T-helper 2 cell treated with Interferon-gamma antibody and Interleukin-4, amounts not matched to agents 5 μg/mL and 100 μg/mL, for 36 hours (primary cell): ENCODE data around the gene GLI2.

ENCODE experiments used
- DNase-seq: peaks from one replicate; pipeline ENCODE4 v3.0.0; 2021; ENCODE audit warnings: low spot score
- H3K27ac Mint-ChIP-seq: one replicate; pipeline ENCODE4 v1.8.0; 2021; ENCODE audit warnings: mild to moderate bottlenecking, mixed read lengths
- H3K27me3 Mint-ChIP-seq: one replicate; pipeline ENCODE4 v1.8.0; 2021; ENCODE audit warnings: low read depth, mixed read lengths
- H3K36me3 Mint-ChIP-seq: one replicate; pipeline ENCODE4 v1.8.0; 2021; ENCODE audit warnings: low read depth, mixed read lengths
- H3K4me1 Mint-ChIP-seq: one replicate; pipeline ENCODE4 v1.8.0; 2021; ENCODE audit warnings: low read depth, mixed read lengths
- H3K4me3 Mint-ChIP-seq: one replicate; pipeline ENCODE4 v1.8.0; 2022; ENCODE audit warnings: mild to moderate bottlenecking, moderate library complexity, mixed read lengths
- H3K9me3 Mint-ChIP-seq: one replicate; pipeline ENCODE4 v1.8.0; 2021; ENCODE audit warnings: mixed read lengths

GLI2 gene

GRCh38 chr2:120737340-120738101, 1.9 kb downstream of the GLI2 start:
- H3K4me1 Mint-ChIP-seq: peaks cover 5% of the 10 kb centered on the region
- no peak for DNase-seq
- H3K36me3 Mint-ChIP-seq: no peaks in the 10 kb centered on the region
- H3K9me3 Mint-ChIP-seq: no peaks in the 10 kb centered on the region
- peaks cover 74% of the 10 kb centered on the region for H3K27me3 Mint-ChIP-seq
- no peak overlapping the region for H3K27ac Mint-ChIP-seq
- peak overlapping the region; percentile 36 for H3K4me3 Mint-ChIP-seq

- Mint-ChIP-seq H3K36me3 (no peaks in the 10 kb centered on the region), H3K4me3 (no peak overlapping the region), H3K27me3 (peaks cover 74% of the 10 kb centered on the region), H3K9me3 (no peaks in the 10 kb centered on the region), H3K27ac (no peak overlapping the region), H3K4me1 (no peaks in the 10 kb centered on the region)
- no peak for DNase-seq
These were observed 2.4 kb downstream of the GLI2 start for GRCh38 chr2:120738117-120738516.

GRCh38 chr2:120738786-120739437, 3.2 kb downstream of the GLI2 start:
- H3K27ac Mint-ChIP-seq: no peak overlapping the region
- no peaks in the 10 kb centered on the region for H3K36me3 Mint-ChIP-seq
- no peak overlapping the region for H3K4me3 Mint-ChIP-seq
- peaks cover 69% of the 10 kb centered on the region for H3K27me3 Mint-ChIP-seq
- no peaks in the 10 kb centered on the region for H3K9me3 Mint-ChIP-seq
- no peaks in the 10 kb centered on the region for H3K4me1 Mint-ChIP-seq
- DNase-seq: no peak

- no peaks in the 10 kb centered on the region for H3K4me1 Mint-ChIP-seq
These were observed 3.9 kb downstream of the GLI2 start for GRCh38 chr2:120739438-120740090.

GRCh38 chr2:120740375-120740764, 4.7 kb downstream of the GLI2 start:
- DNase-seq: no peak
- Mint-ChIP-seq H3K4me3 (no peak overlapping the region), H3K27me3 (peaks cover 63% of the 10 kb centered on the region), H3K4me1 (no peaks in the 10 kb centered on the region), H3K36me3 (no peaks in the 10 kb centered on the region), H3K9me3 (no peaks in the 10 kb centered on the region), H3K27ac (no peak overlapping the region)

More at GRCh38 chr2:120739438-120740090, 3.9 kb downstream of the GLI2 start:
- Mint-ChIP-seq H3K27ac (no peak overlapping the region), H3K27me3 (peaks cover 69% of the 10 kb centered on the region), H3K36me3 (no peaks in the 10 kb centered on the region), H3K4me3 (no peak overlapping the region), H3K9me3 (no peaks in the 10 kb centered on the region)
- no peak for DNase-seq

GRCh38 chr2:120740765-120741524, 5.3 kb downstream of the GLI2 start:
- H3K36me3 Mint-ChIP-seq: no peaks in the 10 kb centered on the region
- peaks cover 65% of the 10 kb centered on the region for H3K27me3 Mint-ChIP-seq
- H3K4me1 Mint-ChIP-seq: no peaks in the 10 kb centered on the region
- no peak for DNase-seq
- no peaks in the 10 kb centered on the region for H3K9me3 Mint-ChIP-seq
- no peak overlapping the region for H3K27ac Mint-ChIP-seq
- H3K4me3 Mint-ChIP-seq: no peak overlapping the region

GRCh38 chr2:120741571-120742561, 6.2 kb downstream of the GLI2 start:
- no peak for DNase-seq
- H3K36me3 Mint-ChIP-seq: no peaks in the 10 kb centered on the region
- H3K9me3 Mint-ChIP-seq: no peaks in the 10 kb centered on the region
- no peaks in the 10 kb centered on the region for H3K4me1 Mint-ChIP-seq
- no peak overlapping the region for H3K27ac Mint-ChIP-seq
- H3K4me3 Mint-ChIP-seq: no peak overlapping the region
- H3K27me3 Mint-ChIP-seq: peaks cover 62% of the 10 kb centered on the region

- H3K4me3 Mint-ChIP-seq: no peak overlapping the region
- H3K36me3 Mint-ChIP-seq: no peaks in the 10 kb centered on the region
- no peaks in the 10 kb centered on the region for H3K4me1 Mint-ChIP-seq
- H3K9me3 Mint-ChIP-seq: no peaks in the 10 kb centered on the region
- H3K27ac Mint-ChIP-seq: no peak overlapping the region
- no peak for DNase-seq
- peaks cover 44% of the 10 kb centered on the region for H3K27me3 Mint-ChIP-seq
These were observed 8.0 kb downstream of the GLI2 start for GRCh38 chr2:120743657-120744056.

- Mint-ChIP-seq H3K4me3 (no peak overlapping the region), H3K36me3 (no peaks in the 10 kb centered on the region), H3K4me1 (no peaks in the 10 kb centered on the region), H3K27me3 (peaks cover 34% of the 10 kb centered on the region), H3K9me3 (no peaks in the 10 kb centered on the region), H3K27ac (no peak overlapping the region)
- no peak for DNase-seq
These were observed 9.1 kb downstream of the GLI2 start for GRCh38 chr2:120744817-120745216.

- H3K4me1 Mint-ChIP-seq: no peaks in the 10 kb centered on the region
- H3K36me3 Mint-ChIP-seq: no peaks in the 10 kb centered on the region
- H3K4me3 Mint-ChIP-seq: no peak overlapping the region
- H3K9me3 Mint-ChIP-seq: no peaks in the 10 kb centered on the region
- DNase-seq: no peak
- H3K27me3 Mint-ChIP-seq: peaks cover 29% of the 10 kb centered on the region
- H3K27ac Mint-ChIP-seq: no peak overlapping the region
These were observed 9.9 kb downstream of the GLI2 start for GRCh38 chr2:120745420-120746111.

GRCh38 chr2:120746144-120746543, 10.5 kb downstream of the GLI2 start:
- Mint-ChIP-seq H3K27ac (no peak overlapping the region), H3K4me1 (no peaks in the 10 kb centered on the region), H3K4me3 (no peak overlapping the region), H3K9me3 (no peaks in the 10 kb centered on the region), H3K27me3 (peaks cover 24% of the 10 kb centered on the region), H3K36me3 (no peaks in the 10 kb centered on the region)
- no peak for DNase-seq

GRCh38 chr2:120747281-120747680, 11.6 kb downstream of the GLI2 start:
- H3K4me1 Mint-ChIP-seq: no peaks in the 10 kb centered on the region
- no peak for DNase-seq
- H3K4me3 Mint-ChIP-seq: no peak overlapping the region
- no peaks in the 10 kb centered on the region for H3K9me3 Mint-ChIP-seq
- no peaks in the 10 kb centered on the region for H3K36me3 Mint-ChIP-seq
- H3K27ac Mint-ChIP-seq: no peak overlapping the region
- H3K27me3 Mint-ChIP-seq: peaks cover 17% of the 10 kb centered on the region
